ENCODE results near the gene DEDD. TPM values are rescaled to one million over a fixed set of nuclear protein-coding genes. Genes with fewer than 3 reads are reported as not detected.
A peak's percentile ranks its signal among the peaks of the same experiment; 100 is the strongest.

DEDD gene
- total and polyA plus RNA-seq, 7 experiments from 2014 or later: 34.0 to 48.7 (median 36.0) TPM

GRCh38 chr1:161158316-161159010 lies 26.0 kb upstream of the DEDD start:
- intact Hi-C loops (cut with micrococcal nuclease): loop anchor here (1.0 to 5.0 kb wide), 7 partner anchors 18 to 321 kb away; partner anchors contain the start of genes DEDD (in 2 of the 2), NDUFS2 (in 2 of the 2) and B4GALT3 (in 1 of the 2)
- DNase-seq: no peak

GRCh38 chr1:161157867-161158266 lies 25.4 kb upstream of the DEDD start:
- ChIA-PET CTCF (interaction anchor here (0.7 to 2.1 kb wide), 8 partner anchors 8 to 160 kb away, joined by 3 to 9 read pairs (median 3); partner anchors contain the start of genes DEDD and PPOX), POLR2A (interaction anchor here (0.7 to 6.2 kb wide), 13 partner anchors 8 to 148 kb away, joined by 3 to 63 read pairs (median 4); partner anchors contain the start of genes ADAMTS4, ARHGAP30, DEDD and PPOX)
- Histone ChIP-seq H3K9me3 (ENCODE audit: control insufficient read depth in 2 of 3, low read length in 3 of 3) (no peaks in the 10 kb centered on the region), H3K27me3 (ENCODE audit: control insufficient read depth in 2 of 2, insufficient read depth in 2 of 2, low read length in 2 of 2) (no peaks in the 10 kb centered on the region), H3K4me1 (ENCODE audit: control insufficient read depth in 2 of 2, insufficient read depth in 2 of 2, low read length in 2 of 2) (peaks cover 34 to 38% of the 10 kb centered on the region in 2 donors), H3K27ac (ENCODE audit: low read depth, low read length) (peak overlapping the region; percentile 27), H3K36me3 (ENCODE audit: control insufficient read depth in 2 of 3, insufficient read depth in 3 of 3, low read length in 3 of 3) (peaks cover 0 to 43% (median 0%) of the 10 kb centered on the region in 3 experiments), H3K4me3 (ENCODE audit: low read length) (no peak overlapping the region)
- Mint-ChIP-seq H3K4me3 (peak overlapping the region in 9 of 10 donors; percentile 88 to 94 (median 92)), H3K27ac (peak overlapping the region in 8 of 9 donors; percentile 1 to 97 (median 94)), H3K36me3 (peaks cover 9 to 19% (median 12%) of the 10 kb centered on the region in 5 donors), H3K27me3 (no peaks in the 10 kb centered on the region), H3K4me1 (peaks cover 28 to 75% (median 67%) of the 10 kb centered on the region in 7 donors), H3K9me3 (no peaks in the 10 kb centered on the region)
- DNase-seq (no peak), ATAC-seq (no peak)
- intact Hi-C loops (cut with micrococcal nuclease): loop anchor here (2.0 to 5.0 kb wide), 3 partner anchors 19 to 321 kb away; partner anchors contain the start of genes NDUFS2 (in 2 of the 2) and B4GALT3 (in 1 of the 2)

More at GRCh38 chr1:161158316-161159010, 26.0 kb upstream of the DEDD start:
- Mint-ChIP-seq H3K27me3 (no peaks in the 10 kb centered on the region), H3K4me3 (peak overlapping the region; percentile 88 to 94 (median 92)), H3K36me3 (peaks cover 11 to 23% (median 18%) of the 10 kb centered on the region in 5 donors), H3K27ac (peak overlapping the region; percentile 89 to 97 (median 93)), H3K9me3 (no peaks in the 10 kb centered on the region), H3K4me1 (peaks cover 32 to 76% (median 70%) of the 10 kb centered on the region in 7 donors)
- Histone ChIP-seq H3K27me3 (ENCODE audit: control insufficient read depth in 2 of 2, insufficient read depth in 2 of 2, low read length in 2 of 2) (no peaks in the 10 kb centered on the region), H3K4me3 (ENCODE audit: low read length) (peak overlapping the region; percentile 68), H3K36me3 (ENCODE audit: control insufficient read depth in 2 of 3, insufficient read depth in 3 of 3, low read length in 3 of 3) (peaks cover 0 to 49% (median 0%) of the 10 kb centered on the region in 3 experiments), H3K27ac (ENCODE audit: low read depth, low read length) (peak overlapping the region; percentile 84), H3K4me1 (ENCODE audit: control insufficient read depth in 2 of 2, insufficient read depth in 2 of 2, low read length in 2 of 2) (peaks cover 31 to 34% of the 10 kb centered on the region in 2 donors), H3K9me3 (ENCODE audit: control insufficient read depth in 2 of 3, low read length in 3 of 3) (no peaks in the 10 kb centered on the region)
- ChIA-PET CTCF (interaction anchor here (0.5 to 2.1 kb wide), 8 partner anchors 7 to 115 kb away, joined by 3 to 9 read pairs (median 4); partner anchors contain the start of genes DEDD and PPOX), POLR2A (interaction anchor here (0.7 to 6.2 kb wide), 14 partner anchors 8 to 148 kb away, joined by 3 to 63 read pairs (median 4); partner anchors contain the start of genes ADAMTS4, ARHGAP30, DEDD and PPOX)
- ATAC-seq: no peak

GRCh38 chr1:161153682-161154337 lies 21.3 kb upstream of the DEDD start, which contains the start of gene UFC1:
TSS of gene UFC1 (plus strand) at chr1:161153978. CDS start at chr1:161153998, 20 bp downstream.
- Histone ChIP-seq H3K36me3 (ENCODE audit: control insufficient read depth in 2 of 3, insufficient read depth in 3 of 3, low read length in 3 of 3) (peaks cover 0 to 18% (median 0%) of the 10 kb centered on the region in 3 experiments), H3K27ac (ENCODE audit: low read depth, low read length) (peak within 1 kb of the TSS; percentile 88), H3K4me1 (ENCODE audit: control insufficient read depth in 2 of 2, insufficient read depth in 2 of 2, low read length in 2 of 2) (peaks cover 13 to 20% of the 10 kb centered on the region in 2 donors), H3K4me3 (ENCODE audit: low read length) (peak within 1 kb of the TSS; percentile 86), H3K9me3 (ENCODE audit: control insufficient read depth in 2 of 3, low read length in 3 of 3) (no peaks in the 10 kb centered on the region), H3K27me3 (ENCODE audit: control insufficient read depth in 2 of 2, insufficient read depth in 2 of 2, low read length in 2 of 2) (no peaks in the 10 kb centered on the region)
- peak; percentile 72 to 92 (median 87) for DNase-seq
- CTCF ChIA-PET: interaction anchor here (0.9 to 3.7 kb wide), 2 partner anchors 12 to 73 kb away, joined by 3 to 18 read pairs; partner anchors contain the start of gene PPOX
- H3K27ac Mint-ChIP-seq: peak within 1 kb of the TSS; percentile 100
- ATAC-seq: peak; percentile 94
- peak within 1 kb of the TSS; percentile 93 to 100 (median 100) for H3K4me3 Mint-ChIP-seq
- no peaks in the 10 kb centered on the region for H3K9me3 Mint-ChIP-seq
- intact Hi-C loops (cut with micrococcal nuclease): loop anchor here (1.0 to 2.0 kb wide), 11 partner anchors 12 to 109 kb away; partner anchors contain the start of genes DEDD (in 2 of the 2), NDUFS2 (in 2 of the 2), NIT1 (in 2 of the 2) and PFDN2 (in 2 of the 2)
- H3K4me1 Mint-ChIP-seq: peaks cover 7 to 39% (median 34%) of the 10 kb centered on the region in 7 donors
- no peaks in the 10 kb centered on the region for H3K27me3 Mint-ChIP-seq
- POLR2A ChIA-PET: interaction anchor here (0.6 to 6.2 kb wide), 25 partner anchors 8 to 156 kb away, joined by 3 to 63 read pairs (median 8); partner anchors contain the start of genes APOA2, ARHGAP30, B4GALT3 and DEDD
- peaks cover 6 to 12% (median 9%) of the 10 kb centered on the region in 5 donors for H3K36me3 Mint-ChIP-seq

- ATAC-seq (no peak), DNase-seq (no peak)
- no peaks in the 10 kb centered on the region for H3K27me3 Mint-ChIP-seq
- peaks cover 4 to 32% (median 29%) of the 10 kb centered on the region in 7 donors for H3K4me1 Mint-ChIP-seq
- H3K4me1 ChIP-seq (ENCODE audit: control insufficient read depth in 2 of 2, insufficient read depth in 2 of 2, low read length in 2 of 2): peaks cover 12 to 18% of the 10 kb centered on the region in 2 donors
- intact Hi-C loops (cut with micrococcal nuclease): loop anchor here (1.0 to 2.0 kb wide), 10 partner anchors 13 to 108 kb away; partner anchors contain the start of genes DEDD (in 2 of the 2), NDUFS2 (in 2 of the 2), PPOX (in 2 of the 2) and B4GALT3 (in 1 of the 2)
- H3K27ac ChIP-seq (ENCODE audit: low read depth, low read length): peak overlapping the region; percentile 88
- H3K27me3 ChIP-seq (ENCODE audit: control insufficient read depth in 2 of 2, insufficient read depth in 2 of 2, low read length in 2 of 2): no peaks in the 10 kb centered on the region
- peak overlapping the region; percentile 93 to 100 (median 100) for H3K4me3 Mint-ChIP-seq
- peaks cover 6 to 12% (median 9%) of the 10 kb centered on the region in 5 donors for H3K36me3 Mint-ChIP-seq
- no peaks in the 10 kb centered on the region for H3K9me3 ChIP-seq (ENCODE audit: control insufficient read depth in 2 of 3, low read length in 3 of 3)
- H3K9me3 Mint-ChIP-seq: no peaks in the 10 kb centered on the region
- ChIA-PET POLR2A (interaction anchor here (0.6 to 6.2 kb wide), 23 partner anchors 9 to 156 kb away, joined by 3 to 63 read pairs (median 8); partner anchors contain the start of genes APOA2, ARHGAP30, B4GALT3 and DEDD), CTCF (interaction anchor here (0.9 to 3.7 kb wide), 2 partner anchors 13 to 73 kb away, joined by 3 to 18 read pairs; partner anchors contain the start of gene PPOX)
- peaks cover 0 to 14% (median 0%) of the 10 kb centered on the region in 3 experiments for H3K36me3 ChIP-seq (ENCODE audit: control insufficient read depth in 2 of 3, insufficient read depth in 3 of 3, low read length in 3 of 3)
- peak overlapping the region; percentile 86 for H3K4me3 ChIP-seq (ENCODE audit: low read length)
- peak overlapping the region; percentile 92 to 100 (median 100) for H3K27ac Mint-ChIP-seq
Observed at GRCh38 chr1:161153176-161153575, 20.7 kb upstream of the DEDD start.

- H3K27ac ChIP-seq (ENCODE audit: low read depth, low read length): no peak overlapping the region
- CTCF ChIA-PET: no interaction called here
- no peak overlapping the region for H3K4me3 ChIP-seq (ENCODE audit: low read length)
- H3K4me1 ChIP-seq (ENCODE audit: control insufficient read depth in 2 of 2, insufficient read depth in 2 of 2, low read length in 2 of 2): no peaks in the 10 kb centered on the region
- Mint-ChIP-seq H3K4me1 (no peaks in the 10 kb centered on the region), H3K9me3 (no peaks in the 10 kb centered on the region), H3K27me3 (no peaks in the 10 kb centered on the region), H3K27ac (no peak overlapping the region), H3K36me3 (no peaks in the 10 kb centered on the region), H3K4me3 (no peak overlapping the region)
- no peaks in the 10 kb centered on the region for H3K27me3 ChIP-seq (ENCODE audit: control insufficient read depth in 2 of 2, insufficient read depth in 2 of 2, low read length in 2 of 2)
- no peak for DNase-seq
- POLR2A ChIA-PET: interaction anchor here (1.3 kb wide), 1 partner anchor 13 kb away, joined by 5 read pairs; the partner anchor contains the start of gene DEDD
- intact Hi-C loops (cut with micrococcal nuclease): no loop called here
- no peak for ATAC-seq
- H3K9me3 ChIP-seq (ENCODE audit: control insufficient read depth in 2 of 3, low read length in 3 of 3): no peaks in the 10 kb centered on the region
- no peaks in the 10 kb centered on the region for H3K36me3 ChIP-seq (ENCODE audit: control insufficient read depth in 2 of 3, insufficient read depth in 3 of 3, low read length in 3 of 3)
Observed at GRCh38 chr1:161145832-161146231, 13.4 kb upstream of the DEDD start.

Measured in naive thymus-derived CD4-positive, alpha-beta T cell (primary cell).